ENCODE measurements around the gene CDK2AP2.

DNA sequence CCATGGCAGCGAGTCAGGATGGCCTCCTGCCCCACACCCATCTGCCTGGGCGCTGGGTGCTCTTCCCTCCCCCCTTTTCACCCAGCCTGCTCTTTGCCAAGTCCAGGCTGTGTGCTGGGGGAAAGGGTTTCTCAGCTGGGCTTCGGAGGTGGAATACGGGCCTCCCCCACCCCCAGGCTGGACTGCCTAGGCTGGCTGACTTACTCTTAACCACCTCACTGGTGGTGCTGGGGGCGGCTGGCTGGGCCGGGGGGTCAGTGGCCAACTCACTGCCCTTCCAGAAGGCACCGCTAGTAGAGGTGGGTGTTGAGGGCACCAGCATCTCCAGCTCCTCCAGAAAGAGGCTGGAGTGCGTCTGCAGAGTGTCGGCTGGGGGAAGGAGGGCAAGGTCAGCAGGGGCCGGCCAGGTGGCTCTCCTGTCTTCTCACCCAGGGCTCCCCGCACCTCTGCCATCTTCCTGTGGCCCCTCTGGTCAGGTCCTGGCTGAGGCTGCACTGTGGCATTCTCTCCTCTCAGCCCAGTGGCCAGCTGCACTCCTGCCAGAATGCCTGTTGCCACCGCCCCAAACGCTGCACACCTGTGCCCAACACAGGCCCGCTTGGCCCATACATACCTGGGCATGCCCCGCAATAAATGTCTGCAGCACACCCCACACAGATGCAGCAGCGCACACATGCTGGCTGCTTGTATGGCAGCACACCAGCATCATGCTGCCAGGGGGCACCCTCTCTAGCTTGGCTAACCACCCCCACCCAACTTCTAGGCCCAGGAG is 12.5 kb downstream of the CDK2AP2 start:
- TF ChIP-seq, protein P1, sequence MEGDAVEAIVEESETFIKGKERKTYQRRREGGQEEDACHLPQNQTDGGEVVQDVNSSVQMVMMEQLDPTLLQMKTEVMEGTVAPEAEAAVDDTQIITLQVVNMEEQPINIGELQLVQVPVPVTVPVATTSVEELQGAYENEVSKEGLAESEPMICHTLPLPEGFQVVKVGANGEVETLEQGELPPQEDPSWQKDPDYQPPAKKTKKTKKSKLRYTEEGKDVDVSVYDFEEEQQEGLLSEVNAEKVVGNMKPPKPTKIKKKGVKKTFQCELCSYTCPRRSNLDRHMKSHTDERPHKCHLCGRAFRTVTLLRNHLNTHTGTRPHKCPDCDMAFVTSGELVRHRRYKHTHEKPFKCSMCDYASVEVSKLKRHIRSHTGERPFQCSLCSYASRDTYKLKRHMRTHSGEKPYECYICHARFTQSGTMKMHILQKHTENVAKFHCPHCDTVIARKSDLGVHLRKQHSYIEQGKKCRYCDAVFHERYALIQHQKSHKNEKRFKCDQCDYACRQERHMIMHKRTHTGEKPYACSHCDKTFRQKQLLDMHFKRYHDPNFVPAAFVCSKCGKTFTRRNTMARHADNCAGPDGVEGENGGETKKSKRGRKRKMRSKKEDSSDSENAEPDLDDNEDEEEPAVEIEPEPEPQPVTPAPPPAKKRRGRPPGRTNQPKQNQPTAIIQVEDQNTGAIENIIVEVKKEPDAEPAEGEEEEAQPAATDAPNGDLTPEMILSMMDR (IDR thresholded peaks at IDR 0.05; ENCODE audit: low read depth, low read length), result no peak
- no peak for TF ChIP-seq EZH2phosphoT487 (IDR thresholded peaks at IDR 0.05; ENCODE audit: low read depth)
